ENCODE data around the gene MICALL2. TPM values are rescaled to one million over a fixed set of nuclear protein-coding genes. Genes with fewer than 3 reads are reported as not detected.

Gene MICALL2
- total RNA-seq, 4 donors from 2014 or later = 67.6 to 181 (median 97.0) TPM

DNA sequence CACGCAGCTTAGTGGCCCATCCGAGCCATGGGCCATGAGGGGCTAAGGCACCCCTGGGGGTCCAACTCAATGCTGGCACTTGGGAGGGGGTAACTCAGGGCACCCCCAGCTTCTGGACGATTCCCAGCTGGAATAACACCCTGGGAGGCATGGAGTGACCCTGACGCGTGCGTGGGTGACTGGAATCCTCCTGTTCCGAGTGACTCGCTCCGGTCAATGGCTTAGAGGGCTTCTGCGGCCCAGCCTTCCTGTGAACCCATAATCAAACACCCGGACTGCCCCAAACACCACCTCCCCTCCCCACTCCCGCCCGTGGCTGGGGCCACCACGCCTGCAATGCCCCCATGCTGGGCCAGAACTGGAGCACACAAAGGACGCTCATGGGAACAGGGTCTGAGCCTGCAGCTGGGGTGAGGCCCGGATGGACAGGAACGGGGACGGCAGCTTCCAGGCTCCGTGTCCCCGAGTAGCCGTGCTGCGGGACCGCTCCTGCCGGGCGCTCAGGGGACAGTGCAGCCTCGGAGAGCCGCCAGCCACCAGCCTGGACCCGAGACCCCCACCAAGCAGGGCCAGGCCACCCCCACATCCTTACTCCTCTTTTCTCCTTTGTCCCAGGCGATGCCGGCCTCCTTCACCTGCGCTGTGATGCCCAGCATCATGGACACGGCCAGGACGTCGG is 36.4 kb upstream of the MICALL2 start:
- Histone ChIP-seq H3K27me3 (no peaks in the 10 kb centered on the region), H3K9me3 (no peaks in the 10 kb centered on the region), H3K27ac (no peak overlapping the region), H3K4me3 (no peak overlapping the region), H3K36me3 (peaks cover 0 to 32% (median 7%) of the 10 kb centered on the region in 4 donors), H3K4me1 (no peaks in the 10 kb centered on the region)
- TF ChIP-seq POLR2A (IDR thresholded peaks at IDR 0.05) (no peak), EP300 (IDR thresholded peaks at IDR 0.05; ENCODE audit: low read depth) (no peak), POLR2AphosphoS5 (IDR thresholded peaks at IDR 0.05) (no peak)
- TF ChIP-seq, protein P1, sequence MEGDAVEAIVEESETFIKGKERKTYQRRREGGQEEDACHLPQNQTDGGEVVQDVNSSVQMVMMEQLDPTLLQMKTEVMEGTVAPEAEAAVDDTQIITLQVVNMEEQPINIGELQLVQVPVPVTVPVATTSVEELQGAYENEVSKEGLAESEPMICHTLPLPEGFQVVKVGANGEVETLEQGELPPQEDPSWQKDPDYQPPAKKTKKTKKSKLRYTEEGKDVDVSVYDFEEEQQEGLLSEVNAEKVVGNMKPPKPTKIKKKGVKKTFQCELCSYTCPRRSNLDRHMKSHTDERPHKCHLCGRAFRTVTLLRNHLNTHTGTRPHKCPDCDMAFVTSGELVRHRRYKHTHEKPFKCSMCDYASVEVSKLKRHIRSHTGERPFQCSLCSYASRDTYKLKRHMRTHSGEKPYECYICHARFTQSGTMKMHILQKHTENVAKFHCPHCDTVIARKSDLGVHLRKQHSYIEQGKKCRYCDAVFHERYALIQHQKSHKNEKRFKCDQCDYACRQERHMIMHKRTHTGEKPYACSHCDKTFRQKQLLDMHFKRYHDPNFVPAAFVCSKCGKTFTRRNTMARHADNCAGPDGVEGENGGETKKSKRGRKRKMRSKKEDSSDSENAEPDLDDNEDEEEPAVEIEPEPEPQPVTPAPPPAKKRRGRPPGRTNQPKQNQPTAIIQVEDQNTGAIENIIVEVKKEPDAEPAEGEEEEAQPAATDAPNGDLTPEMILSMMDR (IDR thresholded peaks at IDR 0.05) = no peak
- DNase-seq = no peak
- 89% methylated on average over 30 of the region's 34 CpGs; no CpG with 5 or more reads in 1 of the 2 donors for WGBS, 2 donors (ENCODE audit: low coverage in 1 of 2)
- in situ Hi-C loops (cut with MboI; ENCODE audit: low pct_ligation_motif_present in 1 of 4, low pct_unique_long_range_greater_than_20kb in 1 of 4, low sequenced_read_pairs in 3 of 4) (no loop called here), intact Hi-C loops (cut with DNase I; ENCODE audit: low total_unique reads) (no loop called here)

DNA sequence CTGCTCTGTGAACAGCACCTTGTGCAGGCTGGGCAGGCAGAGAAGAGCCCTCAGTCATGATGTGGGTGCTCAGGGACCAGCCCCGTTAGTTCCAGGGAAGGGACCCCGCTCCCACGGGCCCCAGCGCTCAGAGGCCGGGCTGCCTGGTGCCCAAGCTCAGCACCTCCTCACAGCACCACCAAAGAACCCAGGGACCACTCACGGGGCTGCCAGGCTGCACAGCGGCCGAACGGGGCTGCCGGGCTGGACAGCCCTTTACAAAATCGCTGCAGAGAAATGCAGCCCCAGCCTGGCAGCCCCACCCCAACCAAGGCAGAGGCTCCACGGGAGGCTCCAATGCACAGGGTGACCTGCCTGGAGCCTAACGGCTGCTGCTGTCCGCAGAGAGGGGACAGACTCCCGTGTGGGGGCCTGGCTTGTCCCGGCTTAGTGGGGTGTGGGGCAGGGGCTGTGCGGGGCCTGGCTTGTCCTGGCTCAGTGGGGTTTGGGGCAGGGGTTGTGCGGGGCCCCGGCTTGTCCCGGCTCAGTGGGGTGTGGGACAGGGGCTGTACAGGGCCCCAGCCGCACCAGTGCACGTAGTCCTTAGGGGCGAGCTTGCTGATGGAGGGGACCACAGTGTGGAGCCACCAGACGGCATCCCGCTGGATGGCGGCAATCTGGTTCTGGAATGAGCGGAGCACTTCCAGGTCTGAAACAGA is 35.7 kb upstream of the MICALL2 start:
- peaks cover 0 to 30% (median 6%) of the 10 kb centered on the region in 4 donors for H3K36me3 ChIP-seq
- no peak overlapping the region for H3K4me3 ChIP-seq
- in situ Hi-C loops (cut with MboI; ENCODE audit: low pct_ligation_motif_present in 1 of 4, low pct_unique_long_range_greater_than_20kb in 1 of 4, low sequenced_read_pairs in 3 of 4) (no loop called here), intact Hi-C loops (cut with DNase I; ENCODE audit: low total_unique reads) (no loop called here)
- H3K4me1 ChIP-seq = no peaks in the 10 kb centered on the region
- no peaks in the 10 kb centered on the region for H3K27me3 ChIP-seq
- WGBS, 2 donors (ENCODE audit: low coverage in 1 of 2) = 96% methylated on average over 17 of the region's 27 CpGs; no CpG with 5 or more reads in 1 of the 2 donors
- DNase-seq = no peak
- no peak overlapping the region for H3K27ac ChIP-seq
- TF ChIP-seq POLR2A (IDR thresholded peaks at IDR 0.05) (no peak), POLR2AphosphoS5 (IDR thresholded peaks at IDR 0.05) (no peak), EP300 (IDR thresholded peaks at IDR 0.05; ENCODE audit: low read depth) (no peak)
- TF ChIP-seq, protein P1 (IDR thresholded peaks at IDR 0.05) = no peak
- no peaks in the 10 kb centered on the region for H3K9me3 ChIP-seq

DNA sequence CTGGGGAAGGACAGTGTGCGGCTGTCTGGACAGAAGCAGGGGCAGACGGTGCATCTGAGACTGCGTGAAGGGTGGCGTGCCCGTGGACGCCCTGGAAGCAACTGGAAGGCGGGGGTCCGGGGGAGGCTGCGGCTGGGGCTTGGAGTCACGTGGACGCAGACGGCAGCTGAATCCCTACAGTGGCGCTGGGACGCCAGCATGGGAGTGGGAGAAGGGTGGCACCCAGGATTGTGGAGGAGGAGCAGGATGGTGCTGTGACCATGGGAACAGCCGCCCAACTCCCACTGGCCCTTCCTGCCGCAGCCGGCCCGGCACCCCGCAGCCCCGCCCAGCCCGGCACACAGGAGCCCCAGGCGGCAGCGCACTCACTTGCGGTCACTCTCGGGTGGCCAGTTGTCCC is 35.2 kb upstream of the MICALL2 start:
- DNase-seq = no peak
- Histone ChIP-seq H3K36me3 (peaks cover 0 to 30% (median 6%) of the 10 kb centered on the region in 4 donors), H3K27ac (no peak overlapping the region), H3K9me3 (no peaks in the 10 kb centered on the region), H3K4me3 (no peak overlapping the region), H3K4me1 (no peaks in the 10 kb centered on the region), H3K27me3 (no peaks in the 10 kb centered on the region)
- TF ChIP-seq POLR2A (IDR thresholded peaks at IDR 0.05) (no peak), POLR2AphosphoS5 (IDR thresholded peaks at IDR 0.05) (no peak)
- WGBS, 2 donors (ENCODE audit: low coverage in 1 of 2) = 90 to 96% methylated on average over 13 to 25 of the region's 25 CpGs
- intact Hi-C loops (cut with DNase I; ENCODE audit: low total_unique reads) (no loop called here), in situ Hi-C loops (cut with MboI; ENCODE audit: low pct_ligation_motif_present in 1 of 4, low pct_unique_long_range_greater_than_20kb in 1 of 4, low sequenced_read_pairs in 3 of 4) (no loop called here)

DNA sequence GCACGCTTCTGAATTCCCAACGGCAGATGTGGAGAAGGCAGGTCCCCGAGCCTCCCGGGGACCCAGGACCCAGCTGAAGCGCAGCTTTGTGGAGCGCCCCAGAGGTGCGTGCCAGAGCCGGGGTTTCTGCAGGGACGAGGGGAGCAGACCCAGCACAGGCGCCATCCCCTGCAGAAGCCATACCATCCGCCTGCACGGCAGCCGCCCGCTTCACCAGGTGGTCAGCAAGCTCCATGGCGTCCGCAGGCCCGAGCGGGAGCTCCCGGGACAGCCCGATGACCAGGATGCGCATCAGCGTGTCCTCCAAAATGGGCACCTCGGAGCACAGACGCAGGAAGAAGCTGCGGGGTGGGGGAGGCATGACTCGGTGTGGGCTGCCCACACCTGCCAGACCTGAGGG is 34.3 kb upstream of the MICALL2 start:
- in situ Hi-C loops (cut with MboI; ENCODE audit: low pct_ligation_motif_present in 1 of 4, low pct_unique_long_range_greater_than_20kb in 1 of 4, low sequenced_read_pairs in 3 of 4) (no loop called here), intact Hi-C loops (cut with DNase I; ENCODE audit: low total_unique reads) (no loop called here)
- no peak for DNase-seq
- TF ChIP-seq POLR2AphosphoS5 (IDR thresholded peaks at IDR 0.05) = no peak
- TF ChIP-seq EP300 (IDR thresholded peaks at IDR 0.05; ENCODE audit: low read depth) = no peak
- TF ChIP-seq, protein P1 (IDR thresholded peaks at IDR 0.05) = no peak
- TF ChIP-seq POLR2A (IDR thresholded peaks at IDR 0.05) = no peak
- Histone ChIP-seq H3K36me3 (peaks cover 0 to 28% (median 8%) of the 10 kb centered on the region in 4 donors), H3K9me3 (no peaks in the 10 kb centered on the region), H3K27ac (no peak overlapping the region), H3K4me1 (no peaks in the 10 kb centered on the region), H3K27me3 (no peaks in the 10 kb centered on the region), H3K4me3 (no peak overlapping the region)
- WGBS, 2 donors (ENCODE audit: low coverage in 1 of 2) = 95% methylated on average over 26 of the region's 26 CpGs; no CpG with 5 or more reads in 1 of the 2 donors
